Panc1 (cell line): ENCODE measurements around the gene INSYN2A. TPM values are rescaled to one million over a fixed set of nuclear protein-coding genes. Genes with fewer than 3 reads are reported as not detected.

Source experiments
- ATAC-seq: fragments of 200-7000 bp; cut with Tn5 transposase; 2 replicates; pipeline ENCODE4 v1.9.1; 2020; ENCODE audit warnings: mild to moderate bottlenecking, moderate library complexity
- BruUV-seq: library from RNA; stranded (reverse); fragments of 400-500 nt; replicated peaks from 2 replicates; lab custom pipeline; 2021; lab: Mats Ljungman, UMichigan
- CTCF ChIA-PET: fragments of 300-600 bp; sonication (Branson Sonifier 250); formaldehyde crosslinking; loops from one replicate; lab custom pipeline; 2022; ENCODE audit warnings: antibody characterized with exemption; lab: Charles Lee
- POLR2A ChIA-PET: fragments of 300-600 bp; sonication (Branson Sonifier 250); formaldehyde crosslinking; loops from one replicate; lab custom pipeline; 2022; ENCODE audit warnings: antibody characterized with exemption; lab: Charles Lee
- DNase-seq: peaks from one replicate; pipeline ENCODE4 v3.0.0-alpha.2; 2010; ENCODE audit warnings: low read depth, low spot score
- H3K27ac ChIP-seq: 2 replicates; pipeline ENCODE4 v1.5.1; 2011; ENCODE audit warnings: mild to moderate bottlenecking, low read length, inconsistent platforms
- H3K27me3 ChIP-seq: fragments of 200-500 bp; sonication (Bioruptor generic); 2 replicates; pipeline ENCODE4 v1.6.0; 2014; ENCODE audit warnings: low read length, inconsistent platforms; ENCODE audit not compliant: control insufficient read depth, insufficient read depth
- H3K36me3 ChIP-seq: fragments of 200-500 bp; sonication (Bioruptor generic); 2 replicates; pipeline ENCODE4 v1.5.1; 2014; ENCODE audit warnings: inconsistent platforms, mild to moderate bottlenecking, low read length, moderate library complexity; ENCODE audit not compliant: control insufficient read depth, insufficient read depth
- H3K4me1 ChIP-seq: 2 replicates; pipeline ENCODE4 v1.5.1; 2011; ENCODE audit warnings: inconsistent platforms, mild to moderate bottlenecking, low read length, moderate library complexity; ENCODE audit not compliant: control insufficient read depth, insufficient read depth
- H3K4me3 ChIP-seq, 2 experiments: 2 replicates each; pipeline ENCODE4 v1.5.1; 2011 to 2012; ENCODE audit warnings: low read depth in 2 of 2, low read length in 2 of 2, mild to moderate bottlenecking in 2 of 2, inconsistent platforms in 1 of 2, moderate library complexity in 1 of 2
- H3K9me3 ChIP-seq: fragments of 200-500 bp; sonication (Bioruptor generic); 2 replicates; pipeline ENCODE4 v1.5.1; 2014; ENCODE audit warnings: low read depth, mild to moderate bottlenecking, inconsistent platforms, low read length, moderate library complexity; ENCODE audit not compliant: control insufficient read depth, insufficient read depth
- CTCF ChIP-seq: fragments of 450-650 bp; IDR thresholded peaks from 2 replicates; pipeline ENCODE4 v1.5.1; 2017; ENCODE audit warnings: mild to moderate bottlenecking
- POLR2AphosphoS5 ChIP-seq: IDR thresholded peaks from 2 replicates; pipeline ENCODE4 v1.6.1; 2012; ENCODE audit warnings: mild to moderate bottlenecking, low read depth, low read length, moderate library complexity
- REST ChIP-seq, 2 experiments: IDR thresholded peaks; 2 replicates each; pipeline ENCODE4 v1.6.1; 2011 to 2012; ENCODE audit warnings: low read depth in 2 of 2, control low read depth in 1 of 2, low read length in 1 of 2, mild to moderate bottlenecking in 1 of 2, moderate library complexity in 1 of 2; ENCODE audit not compliant: insufficient read depth in 1 of 2
- SIN3A ChIP-seq: IDR thresholded peaks from 2 replicates; pipeline ENCODE4 v1.6.1; 2012; ENCODE audit warnings: low read depth, mild to moderate bottlenecking, low read length, moderate library complexity, borderline replicate concordance; ENCODE audit not compliant: insufficient read depth
- TCF7L2 ChIP-seq: IDR thresholded peaks from 2 replicates; pipeline ENCODE4 v1.6.1; 2011; ENCODE audit warnings: mild to moderate bottlenecking, low read depth, low read length, inconsistent platforms
- in situ Hi-C: cut with HindIII; loops from 2 replicates; pipeline ENCODE4 v1.10.0; 2016; ENCODE audit warnings: low sequenced_read_pairs, low pct_unique_long_range_greater_than_20kb
- intact Hi-C: fragments of 100-400 bp; cut with micrococcal nuclease; formaldehyde crosslinking; loops from one replicate; pipeline ENCODE4 v1.10.0; 2022; ENCODE audit not compliant: unreplicated experiment
- total RNA-seq: library from RNA; stranded (reverse); gene quantifications from one replicate; pipeline ENCODE4 v1.2.1, GENCODE V29; 2021; ENCODE audit not compliant: unreplicated experiment

The INSYN2A gene
- total RNA-seq, 1 experiment from 2014 or later: not detected

- H3K9me3 ChIP-seq: no peaks in the 10 kb centered on the region
- intact Hi-C loops (no loop called here), in situ Hi-C loops (no loop called here)
- no peaks in the 10 kb centered on the region for H3K36me3 ChIP-seq
- no peak overlapping the region for H3K4me3 ChIP-seq
- DNase-seq (no peak), ATAC-seq (no peak)
- CTCF ChIA-PET: no interaction called here
- POLR2A ChIA-PET: no interaction called here
- no peaks in the 10 kb centered on the region for H3K27me3 ChIP-seq
- 0 out of 2 replicates have a peak, but pooled peaks cover 3% of the 10 kb centered on the region for H3K4me1 ChIP-seq
- BruUV-seq: no TSS peak
- H3K27ac ChIP-seq: no peak overlapping the region
- TF ChIP-seq REST (IDR thresholded peaks at IDR 0.05; ENCODE audit: insufficient read depth in 1 of 2, low read depth in 2 of 2, low read length in 1 of 2) (no peak), SIN3A (no peak), TCF7L2 (no peak), CTCF (no peak), POLR2AphosphoS5 (no peak)
Observed at GRCh38 chr10:127159648-127160245, 36.6 kb downstream of the INSYN2A start.

- intact Hi-C loops: no loop called here
- POLR2A ChIA-PET: no interaction called here
- Histone ChIP-seq H3K27ac (no peak overlapping the region), H3K4me3 (no peak overlapping the region), H3K9me3 (no peaks in the 10 kb centered on the region), H3K36me3 (no peaks in the 10 kb centered on the region), H3K27me3 (no peaks in the 10 kb centered on the region), H3K4me1 (0 out of 2 replicates have a peak, but pooled peaks cover 3% of the 10 kb centered on the region)
- in situ Hi-C loops: no loop called here
- no TSS peak for BruUV-seq
- no peak for ATAC-seq
- DNase-seq: no peak
- no peak for TF ChIP-seq SIN3A
- no peak for TF ChIP-seq CTCF
- TF ChIP-seq TCF7L2: no peak
- TF ChIP-seq REST (IDR thresholded peaks at IDR 0.05; ENCODE audit: insufficient read depth in 1 of 2, low read depth in 2 of 2, low read length in 1 of 2): peak in 1 of 2 experiments; percentile 74; a peak in 2 of 4 replicates
- TF ChIP-seq POLR2AphosphoS5: no peak
- CTCF ChIA-PET: no interaction called here
Observed at GRCh38 chr10:127158662-127159061, 37.7 kb downstream of the INSYN2A start.
